ENCODE measurements around the gene CDH4.

CDH4 gene

DNA sequence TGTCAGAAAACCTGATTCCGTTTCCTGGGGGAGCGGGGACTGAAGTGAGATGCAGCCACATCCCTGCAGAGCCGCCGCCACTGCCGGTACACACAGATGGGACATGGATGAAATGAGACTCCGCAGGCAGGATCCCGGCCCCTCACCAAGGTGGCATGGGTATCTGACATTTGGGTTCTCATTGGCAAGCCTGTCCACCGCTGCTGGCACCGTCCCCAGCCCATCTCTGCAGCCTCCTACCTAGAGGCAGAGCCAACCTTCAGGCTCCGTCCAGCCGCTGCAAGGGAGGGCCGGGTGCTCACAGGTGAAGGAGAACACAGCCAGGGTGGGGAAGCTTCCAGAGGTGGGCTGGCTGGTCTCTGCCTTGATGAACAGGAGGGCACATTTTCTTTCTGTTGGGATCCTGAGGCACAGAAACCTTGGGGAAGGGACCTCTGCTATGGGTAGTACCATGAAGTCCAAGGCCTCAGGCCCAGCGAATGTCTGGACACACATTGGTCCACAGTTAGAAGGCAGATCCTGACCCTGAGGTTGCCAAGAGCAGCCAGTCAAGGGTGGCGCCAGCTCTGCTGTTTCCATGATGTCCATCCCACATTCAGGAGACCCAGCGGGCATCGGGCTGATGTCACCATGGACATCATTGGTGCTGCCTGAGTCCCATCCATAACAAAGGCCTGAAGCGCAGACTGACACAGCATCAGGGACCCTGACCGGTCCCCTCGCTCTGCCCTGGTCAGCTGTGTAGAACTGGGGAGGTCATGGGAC, 636.2 kb downstream of the CDH4 start:
- DNase-seq (ENCODE audit: low read depth, low spot score), result no peak

DNA sequence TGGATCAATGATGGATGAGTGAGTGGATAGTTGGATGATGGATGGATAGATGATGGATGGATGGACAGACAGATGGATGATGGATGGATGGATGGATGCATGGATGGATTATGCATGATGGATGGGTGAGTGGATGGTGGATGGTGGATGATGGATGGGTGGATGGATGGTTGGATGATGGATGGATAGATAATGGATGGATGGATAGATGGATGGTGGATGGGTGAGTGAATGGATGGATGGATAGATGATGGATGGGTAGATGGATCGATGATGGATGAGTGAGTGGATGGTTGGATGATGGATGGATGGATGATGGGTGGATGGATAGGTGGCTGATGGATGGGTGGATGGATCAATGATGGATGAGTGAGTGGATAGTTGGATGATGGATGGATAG, 637.6 kb downstream of the CDH4 start:
- no peak for DNase-seq (ENCODE audit: low read depth, low spot score)

DNA sequence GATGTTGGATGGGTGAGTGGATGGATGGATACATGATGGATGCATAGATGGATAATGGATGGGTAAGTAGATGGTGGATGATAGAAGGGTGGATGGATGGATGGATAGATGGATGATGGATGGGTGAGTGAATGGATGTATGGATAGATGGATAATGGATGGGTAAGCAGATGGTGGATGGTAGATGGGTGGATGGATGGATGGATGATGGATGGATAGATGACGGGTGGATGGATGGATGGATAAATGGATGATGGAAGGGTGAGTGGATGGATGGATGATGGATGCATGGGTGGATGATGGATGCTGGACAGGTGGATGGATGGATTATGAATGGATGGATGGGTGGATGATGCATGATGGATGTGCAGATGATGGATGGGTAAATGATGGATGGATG, 638.1 kb downstream of the CDH4 start:
- DNase-seq (ENCODE audit: low read depth, low spot score), result no peak

DNA sequence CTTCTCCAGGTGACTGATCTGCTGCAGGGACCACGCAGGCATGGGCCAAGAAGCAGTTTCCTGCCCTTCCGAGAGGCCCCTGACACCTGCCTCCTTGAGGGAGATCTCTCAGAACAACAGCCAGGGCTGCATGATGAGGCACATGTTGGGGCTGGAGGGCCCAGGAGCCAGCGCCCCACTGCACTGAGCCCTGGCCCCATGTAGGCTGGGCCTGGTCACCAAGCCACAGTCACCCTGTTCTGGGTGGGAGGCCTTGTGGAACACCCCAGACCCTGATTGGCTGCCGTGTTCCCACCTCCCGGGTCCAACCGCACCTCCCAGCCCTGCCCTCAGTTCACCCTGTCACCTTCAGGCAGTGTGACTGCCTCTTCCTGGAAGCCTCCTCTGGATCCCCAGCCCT, 639.4 kb downstream of the CDH4 start:
- no peak for DNase-seq (ENCODE audit: low read depth, low spot score)

DNA sequence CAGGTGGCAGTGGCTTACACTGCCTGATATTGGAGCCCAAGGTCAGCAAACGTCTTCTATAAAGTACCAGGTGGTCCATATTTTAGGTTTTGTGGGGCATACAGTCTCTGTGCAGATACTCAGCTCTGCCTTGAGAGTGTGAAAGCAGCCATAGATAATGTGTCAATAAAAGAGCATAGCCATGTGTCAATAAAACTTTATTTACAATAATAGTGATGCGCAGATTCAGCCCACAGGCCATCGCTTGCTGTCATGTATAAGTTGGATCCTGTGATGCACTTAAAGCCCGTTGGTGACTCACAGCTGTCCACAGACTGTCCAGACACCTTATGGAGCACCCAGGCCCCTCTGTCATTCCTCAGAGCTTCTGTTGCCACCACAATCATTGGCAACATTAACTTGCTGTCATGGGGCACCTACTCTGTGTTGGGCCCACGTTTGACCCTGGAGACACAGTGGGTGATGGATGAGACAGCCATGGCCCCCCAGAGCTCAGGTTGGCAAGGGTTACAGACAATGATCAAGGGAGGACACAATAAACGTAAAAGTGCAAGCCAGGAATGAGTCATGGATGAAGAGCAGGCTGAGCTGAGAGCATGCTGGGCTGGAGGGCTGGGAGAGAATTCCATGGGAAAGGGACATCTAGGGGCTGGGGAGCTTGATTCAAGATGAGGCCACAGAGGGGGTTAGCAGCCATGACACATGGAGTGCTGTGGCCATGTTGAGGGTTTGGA, 640.0 kb downstream of the CDH4 start:
- DNase-seq (ENCODE audit: low read depth, low spot score), result no peak

DNA sequence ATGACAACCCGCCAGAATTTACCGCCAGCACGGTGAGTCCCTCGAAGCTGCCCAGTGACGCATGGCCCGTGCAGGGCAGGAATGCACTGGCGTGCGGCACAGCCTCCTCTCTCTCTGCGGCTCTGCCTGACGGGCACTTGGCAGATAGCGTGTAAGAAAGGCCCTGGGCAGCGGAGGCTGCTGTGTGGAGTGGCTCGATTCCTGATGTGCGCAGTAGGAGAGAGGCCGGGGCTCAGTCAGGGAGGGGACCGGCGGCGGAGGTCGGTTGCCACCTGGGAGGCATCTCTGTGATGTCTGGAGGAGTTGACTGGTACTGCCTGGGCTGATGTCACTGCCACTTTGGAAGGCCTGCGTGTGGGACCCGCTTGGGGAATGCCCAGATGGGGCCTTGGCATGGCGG, 643.0 kb downstream of the CDH4 start:
- DNase-seq (ENCODE audit: low read depth, low spot score), result no peak

DNA sequence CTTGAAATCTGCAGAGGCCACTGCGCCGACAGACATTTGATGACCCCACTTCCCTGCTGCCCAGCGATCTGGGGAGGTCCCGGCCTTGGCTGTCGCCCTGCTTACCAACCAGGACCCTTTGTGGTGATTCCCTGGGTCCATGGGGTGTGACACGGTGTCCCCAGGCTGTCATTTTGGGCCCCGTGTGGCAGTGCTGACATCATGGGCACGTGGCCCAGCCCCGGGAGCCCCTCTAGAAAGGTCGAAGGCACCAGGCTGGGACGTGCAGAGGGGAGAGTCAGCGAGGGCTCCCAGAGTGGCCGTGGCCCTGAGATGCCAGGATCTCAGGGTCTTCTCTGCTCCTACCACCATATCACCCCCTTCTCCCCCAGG, 643.6 kb downstream of the CDH4 start:
- no peak for DNase-seq (ENCODE audit: low read depth, low spot score)

DNA sequence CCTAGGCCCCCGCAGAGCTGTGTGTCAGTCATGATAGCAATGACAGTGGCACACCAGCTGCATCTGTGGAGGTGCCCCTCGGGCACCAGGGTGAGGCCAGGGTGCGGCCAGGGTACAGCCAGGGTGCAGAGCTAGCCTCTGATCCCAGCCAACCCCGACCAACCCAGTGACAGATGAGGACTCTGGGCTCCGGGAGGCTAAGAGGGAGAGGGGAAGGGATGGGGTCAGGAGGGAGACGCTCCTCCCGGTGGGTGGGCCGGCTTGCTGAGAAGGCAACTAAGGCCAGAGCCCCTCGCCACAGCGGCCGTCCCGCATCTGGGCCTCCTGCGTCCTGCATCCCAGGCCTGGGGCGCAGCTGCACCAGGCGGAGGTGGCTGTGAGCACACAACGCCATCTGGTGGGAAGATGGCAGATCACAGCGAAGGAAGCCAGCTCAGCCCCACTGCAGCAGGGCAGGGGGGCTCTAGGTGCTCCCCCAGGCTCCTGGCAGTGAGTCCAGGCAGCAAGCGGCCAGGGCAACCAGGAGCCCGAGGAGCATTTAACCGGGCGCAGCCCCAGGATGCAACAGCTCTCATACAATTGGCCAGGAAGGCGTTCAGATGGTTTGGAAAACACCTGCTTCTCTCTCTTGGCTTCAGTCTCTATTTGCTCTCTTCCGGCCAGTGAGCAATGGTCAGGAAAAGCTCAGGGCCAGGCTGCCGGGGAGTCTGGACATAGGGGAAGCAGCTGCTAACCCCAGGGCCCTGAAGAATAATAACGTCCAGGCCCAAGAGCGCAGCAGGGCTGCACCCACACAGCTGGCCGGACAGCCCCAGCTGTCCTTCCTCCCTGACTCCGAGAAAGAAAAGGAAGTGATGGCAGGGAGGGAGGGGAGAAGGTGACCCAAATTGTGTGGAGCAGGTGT, 644.2 kb downstream of the CDH4 start:
- no peak for DNase-seq (ENCODE audit: low read depth, low spot score)

DNA sequence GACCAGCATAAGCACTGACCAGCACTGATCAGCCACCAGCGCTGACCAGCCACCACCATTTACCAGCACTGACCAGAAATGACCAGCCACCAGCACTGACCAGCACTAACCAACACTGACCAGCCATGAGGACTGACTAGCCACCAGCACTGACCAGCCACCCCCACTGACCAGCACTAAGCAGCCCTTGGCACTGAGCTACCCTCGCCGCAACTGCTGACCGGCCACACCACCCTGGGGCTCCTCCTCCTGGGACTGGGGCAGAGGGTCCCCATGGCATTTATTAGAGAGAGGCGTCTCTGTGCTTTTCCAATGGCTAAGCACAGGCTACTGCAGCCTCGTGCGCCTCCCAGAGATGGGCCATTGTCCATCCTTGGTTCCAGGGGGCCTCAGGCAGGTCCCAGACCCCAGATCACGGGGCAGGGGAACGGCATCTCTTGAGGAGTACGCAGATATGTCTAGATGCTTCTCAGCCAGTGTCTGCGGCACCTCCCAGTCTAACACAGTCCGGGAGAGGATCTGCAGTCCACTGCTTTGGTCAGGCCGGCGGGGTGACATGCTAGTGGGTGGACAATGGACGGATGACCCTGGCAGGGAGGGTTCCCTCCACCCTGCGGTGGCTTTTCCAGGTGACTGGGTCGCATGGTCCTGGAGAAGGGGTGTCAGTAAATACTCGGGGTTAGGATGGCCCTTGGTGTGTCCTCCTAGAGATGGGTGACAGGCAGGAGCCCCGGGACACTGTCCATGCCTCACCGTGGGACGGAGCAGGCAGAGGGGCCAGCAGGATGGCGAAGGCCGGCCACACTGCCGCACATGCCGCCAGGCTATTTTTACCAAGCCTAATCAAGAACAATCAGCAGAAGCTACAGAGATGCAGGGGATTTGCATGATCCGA, 645.6 kb downstream of the CDH4 start:
- DNase-seq (ENCODE audit: low read depth, low spot score), result no peak

DNA sequence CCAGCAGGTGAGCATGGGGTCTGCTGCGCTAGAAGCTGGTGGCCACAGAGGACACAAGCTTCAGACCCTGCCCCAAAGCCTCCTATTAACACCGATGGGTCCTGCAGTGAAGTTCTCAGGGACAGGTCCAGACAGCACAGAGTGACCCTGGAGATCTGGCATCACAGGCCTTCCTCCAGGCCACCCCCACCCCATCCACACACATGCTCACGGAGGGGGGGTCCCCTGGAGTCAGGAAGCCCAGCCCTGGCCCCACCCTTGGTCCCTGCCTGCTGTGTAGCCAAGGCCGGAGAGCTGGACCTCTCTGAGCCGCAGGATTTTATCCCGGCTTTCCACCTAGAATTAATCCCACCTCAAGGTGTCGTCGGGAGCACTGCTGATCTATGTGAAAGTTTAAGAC, 646.3 kb downstream of the CDH4 start:
- DNase-seq (ENCODE audit: low read depth, low spot score), result no peak

DNA sequence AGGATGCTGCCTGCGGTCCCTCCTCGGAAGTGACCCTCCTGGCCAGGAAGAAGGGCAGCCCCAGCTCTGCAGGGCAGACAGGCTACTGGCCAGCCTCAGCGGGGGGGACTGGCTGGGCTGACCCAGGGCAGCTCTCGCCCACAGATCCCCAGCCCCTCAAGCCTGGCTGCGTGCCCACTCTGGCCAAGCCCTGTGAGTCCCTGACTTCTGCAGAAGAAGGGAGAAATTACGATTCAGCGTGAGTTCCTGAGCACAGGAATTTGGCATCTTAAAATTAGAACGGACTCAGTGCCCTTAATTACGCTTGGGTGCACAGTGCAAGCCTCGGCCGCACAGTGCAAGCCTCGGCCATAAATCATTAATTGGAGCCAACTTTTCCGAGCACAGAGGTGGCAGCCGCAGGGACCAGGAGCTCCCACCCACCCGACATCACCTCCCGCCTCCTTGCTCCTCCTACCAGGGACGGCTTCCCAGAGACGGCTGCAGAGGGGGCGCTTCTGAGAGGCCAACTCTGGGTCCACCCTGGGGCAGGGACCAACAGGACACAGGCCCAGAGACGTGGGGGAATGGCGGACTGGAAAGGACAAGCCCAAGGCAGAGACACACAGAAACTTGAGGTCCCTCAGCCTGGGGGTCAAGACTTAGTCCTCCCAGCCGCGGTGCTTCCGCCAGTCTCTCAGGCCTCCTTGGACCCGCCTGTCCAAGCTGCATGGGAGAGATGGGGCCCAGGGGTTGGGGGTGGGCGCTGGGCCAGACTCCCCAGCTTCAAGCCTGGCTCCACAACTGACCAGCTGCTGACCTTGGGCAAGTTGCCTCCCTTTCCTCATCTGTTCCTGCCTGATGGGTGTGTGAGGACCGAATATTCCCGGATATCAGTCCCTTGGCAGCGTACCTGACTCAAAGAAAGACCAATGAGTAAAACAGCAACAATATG, 648.2 kb downstream of the CDH4 start:
- no peak for DNase-seq (ENCODE audit: low read depth, low spot score)

DNA sequence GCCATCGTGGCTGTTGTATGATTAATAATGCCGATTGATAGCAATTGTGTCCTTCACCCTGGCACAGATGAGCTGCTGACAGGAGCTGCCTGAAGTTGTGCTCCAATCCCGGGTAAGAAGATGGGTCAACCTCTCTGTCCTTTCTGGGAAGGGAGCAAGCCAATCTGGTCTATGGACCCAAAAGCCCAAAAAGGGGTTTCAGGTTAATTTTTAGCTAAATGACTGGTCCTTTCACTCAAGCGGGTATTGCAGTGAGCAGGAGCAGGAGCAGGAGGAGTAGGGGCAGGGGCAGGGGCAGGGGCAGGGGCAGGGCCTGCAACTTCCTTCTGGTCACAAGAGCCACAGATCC, 648.9 kb downstream of the CDH4 start:
- DNase-seq (ENCODE audit: low read depth, low spot score), result no peak

DNA sequence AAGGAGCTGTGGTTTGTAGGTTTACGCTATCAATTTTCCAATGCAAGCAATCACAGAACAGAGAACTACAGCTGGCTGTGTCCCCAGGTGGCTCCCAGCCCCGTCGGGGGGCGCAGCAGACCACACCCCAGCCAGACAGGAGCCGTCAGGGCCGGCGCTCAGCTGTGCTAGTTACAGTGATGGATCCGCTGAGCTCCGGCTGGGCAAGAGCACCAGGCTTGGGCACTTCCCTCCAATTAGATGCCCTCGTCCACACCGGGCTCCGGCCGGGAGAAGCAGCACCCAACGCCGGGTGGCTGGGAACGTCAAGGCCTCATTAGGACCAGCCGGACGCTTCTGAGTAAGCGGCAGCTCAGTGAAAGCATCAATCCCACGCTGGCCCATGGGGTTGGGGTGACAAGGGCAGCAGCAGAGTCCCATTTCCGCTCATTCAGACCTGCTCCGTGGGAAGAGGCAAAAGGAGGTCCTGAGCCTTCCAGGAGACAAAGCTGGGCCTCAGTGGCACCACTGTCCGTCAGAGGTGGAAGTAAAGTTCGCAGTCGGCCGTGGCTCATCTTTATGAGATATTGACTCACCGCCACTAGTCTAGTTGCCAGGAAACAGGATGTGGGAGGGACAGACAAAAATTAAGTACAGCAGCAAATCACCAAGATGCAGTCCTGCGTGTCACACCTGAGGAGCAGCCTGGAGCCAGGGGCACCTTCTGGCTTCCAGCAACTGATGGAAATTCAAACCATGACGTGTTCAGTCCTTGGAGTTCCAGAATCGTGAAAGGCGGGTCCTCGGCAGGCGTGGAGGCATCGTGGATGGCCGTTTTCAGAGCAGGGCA, 649.5 kb downstream of the CDH4 start:
- DNase-seq (ENCODE audit: low read depth, low spot score), result no peak

DNA sequence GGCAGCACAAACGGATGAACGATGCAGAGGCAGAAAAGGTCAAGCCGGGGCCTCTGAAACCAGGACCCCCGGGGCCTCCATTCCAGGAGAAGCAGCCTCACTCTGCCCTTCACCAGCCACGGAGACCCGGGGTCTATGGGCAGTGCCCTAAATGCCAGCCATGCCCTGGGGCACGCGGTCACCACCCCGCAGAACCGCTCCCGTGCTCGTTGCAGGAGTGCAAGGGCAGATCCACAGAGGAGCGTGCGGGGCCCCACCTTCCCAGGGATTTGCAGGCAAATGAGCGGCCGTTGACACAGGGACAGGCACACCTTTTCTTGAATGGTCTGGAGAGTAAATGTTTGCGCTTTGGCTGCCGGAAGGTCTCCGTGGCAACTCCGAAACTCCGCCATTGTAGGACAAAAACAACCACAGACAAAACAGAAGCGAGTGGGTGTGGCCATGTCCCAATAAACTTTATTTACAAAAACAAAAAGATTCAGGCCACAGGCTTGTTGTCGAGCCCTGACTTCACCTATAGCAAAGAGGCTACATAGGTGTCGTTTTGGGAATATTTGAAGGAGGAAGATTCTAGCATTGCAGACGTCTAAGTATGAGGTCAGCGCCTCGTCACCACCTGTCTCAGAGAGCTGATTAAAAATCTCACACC, 650.3 kb downstream of the CDH4 start:
- DNase-seq (ENCODE audit: low read depth, low spot score), result no peak

DNA sequence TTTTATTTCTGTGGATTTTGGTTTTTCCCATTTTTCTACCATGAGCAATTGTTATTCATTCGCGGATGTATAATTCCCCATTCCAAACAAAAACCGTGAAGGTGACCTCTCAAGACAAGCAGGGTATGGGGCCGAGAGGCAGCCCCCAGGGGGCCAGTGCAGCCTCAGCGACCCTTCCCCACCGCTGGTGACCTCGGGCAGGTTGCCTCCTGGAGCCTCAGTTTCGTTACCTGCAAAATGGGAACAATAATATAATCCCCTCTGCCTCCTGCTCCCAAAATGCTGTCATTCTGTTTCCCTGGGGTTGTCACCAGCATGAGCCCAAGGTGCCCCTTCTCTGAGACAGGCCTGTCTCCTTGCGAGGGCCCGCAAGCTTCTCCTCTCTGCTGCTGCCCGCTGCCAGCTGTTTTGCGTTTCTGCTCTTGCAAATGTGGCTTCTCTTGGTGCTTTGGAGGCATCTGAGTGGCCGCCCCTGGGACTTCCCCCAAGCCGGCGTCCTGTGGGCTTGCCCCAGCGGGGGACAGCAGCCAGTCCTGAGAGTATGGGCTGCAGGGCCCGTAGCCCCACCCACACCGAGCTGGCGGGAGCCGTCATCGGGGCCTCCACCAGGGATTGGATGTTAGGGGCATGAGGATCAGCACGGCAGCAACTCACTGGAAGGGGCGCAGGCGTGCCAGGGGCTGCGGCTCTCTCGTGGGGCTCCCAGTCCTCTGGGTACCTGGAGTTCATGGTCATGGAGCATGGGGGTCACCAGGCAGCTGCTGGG, 651.7 kb downstream of the CDH4 start:
- DNase-seq (ENCODE audit: low read depth, low spot score), result no peak

DNA sequence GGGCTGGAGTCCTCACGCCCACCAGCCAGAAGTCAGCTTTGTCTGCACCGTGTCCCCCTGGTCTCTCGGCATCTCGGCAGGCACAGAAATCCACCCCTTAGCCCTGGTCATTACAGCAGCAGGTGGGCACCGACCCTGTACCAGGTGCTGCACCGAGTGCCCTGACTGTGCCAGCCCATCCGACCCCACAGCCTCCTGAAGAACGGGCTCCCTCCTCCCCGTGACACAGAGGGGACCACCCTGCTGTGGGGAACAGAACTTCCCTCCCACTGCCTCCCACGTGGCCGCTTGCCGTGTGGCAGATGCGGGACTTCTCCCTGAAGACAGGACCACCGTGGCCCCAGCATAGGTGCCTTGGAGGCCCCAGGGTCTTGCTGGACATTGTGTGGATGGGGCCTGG, 652.4 kb downstream of the CDH4 start:
- DNase-seq (ENCODE audit: low read depth, low spot score), result no peak

DNA sequence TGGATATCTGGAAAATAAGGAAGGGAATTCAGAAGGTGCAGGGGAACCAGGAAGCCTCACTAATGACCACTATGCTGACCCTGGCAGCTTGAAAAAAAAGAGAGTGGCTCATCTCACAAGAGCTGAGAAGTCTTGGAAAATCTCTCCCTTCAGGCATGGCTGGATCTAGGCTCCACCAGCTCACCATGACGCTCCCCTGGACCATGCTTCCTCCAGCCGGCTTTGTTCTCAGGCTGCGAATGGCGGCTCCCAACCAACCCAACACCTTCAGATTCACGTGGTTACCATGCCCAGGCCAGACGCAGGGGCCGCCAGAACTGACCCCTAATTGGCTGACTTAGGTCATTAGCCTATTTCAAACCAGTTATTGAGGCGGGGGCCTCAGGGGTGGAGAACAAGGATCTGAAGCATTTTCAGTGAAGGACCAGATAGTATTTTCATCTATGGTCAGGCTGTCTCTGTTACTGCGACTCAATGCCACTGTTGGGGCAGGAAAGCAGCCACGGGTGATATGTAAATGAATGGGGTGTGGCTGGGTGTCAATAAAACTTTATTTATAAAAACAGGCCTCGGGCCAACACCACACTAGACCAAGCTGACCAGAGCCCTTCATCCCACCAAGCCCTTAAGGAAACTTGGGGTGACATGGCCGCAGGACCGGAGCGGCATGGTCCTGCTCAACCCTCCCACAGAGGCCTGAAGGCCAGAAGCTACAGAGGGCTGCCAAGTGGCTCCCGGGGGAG, 653.9 kb downstream of the CDH4 start:
- no peak for DNase-seq (ENCODE audit: low read depth, low spot score)
